UCSD-AML1 (cell line): ENCODE measurements around the gene ADGRD1.

Experiments used
- DNase-seq: peaks from one replicate; lab custom pipeline; 2025; ENCODE audit not compliant: unreplicated experiment; lab: John Stamatoyannopoulos, UW

ADGRD1 gene

GRCh38 chr12:131142891-131143657, 189.4 kb downstream of the ADGRD1 start:
- no peak for DNase-seq

- DNase-seq: no peak
These were observed 192.5 kb downstream of the ADGRD1 start for GRCh38 chr12:131146173-131146675.

- DNase-seq: no peak
These were observed 193.6 kb downstream of the ADGRD1 start for GRCh38 chr12:131147293-131147692.

GRCh38 chr12:131147894-131148293, 194.2 kb downstream of the ADGRD1 start:
- peak; percentile 35 for DNase-seq

- no peak for DNase-seq
These were observed 198.0 kb downstream of the ADGRD1 start for GRCh38 chr12:131151558-131152345.

GRCh38 chr12:131152587-131152986, 198.9 kb downstream of the ADGRD1 start:
- no peak for DNase-seq

GRCh38 chr12:131153016-131153415, 199.3 kb downstream of the ADGRD1 start:
- no peak for DNase-seq

GRCh38 chr12:131153956-131154355, 200.2 kb downstream of the ADGRD1 start:
- DNase-seq: no peak

- DNase-seq: no peak
These were observed 201.4 kb downstream of the ADGRD1 start for GRCh38 chr12:131155131-131155530.

GRCh38 chr12:131157743-131158142, 204.0 kb downstream of the ADGRD1 start:
- DNase-seq: no peak

- DNase-seq: no peak
These were observed 206.0 kb downstream of the ADGRD1 start for GRCh38 chr12:131159660-131160059.

GRCh38 chr12:131162113-131162512, 208.4 kb downstream of the ADGRD1 start:
- DNase-seq: no peak

- DNase-seq: no peak
These were observed 209.6 kb downstream of the ADGRD1 start for GRCh38 chr12:131163189-131163738.

GRCh38 chr12:131164096-131164872, 210.6 kb downstream of the ADGRD1 start:
- DNase-seq: no peak

GRCh38 chr12:131166717-131167116, 213.0 kb downstream of the ADGRD1 start:
- no peak for DNase-seq

- DNase-seq: no peak
These were observed 213.6 kb downstream of the ADGRD1 start for GRCh38 chr12:131167334-131167733.

- no peak for DNase-seq
These were observed 217.3 kb downstream of the ADGRD1 start for GRCh38 chr12:131171029-131171428.

GRCh38 chr12:131174901-131175300, 221.2 kb downstream of the ADGRD1 start:
- no peak for DNase-seq

GRCh38 chr12:131176266-131176665, 222.6 kb downstream of the ADGRD1 start:
- DNase-seq: no peak

GRCh38 chr12:131176926-131177325, 223.2 kb downstream of the ADGRD1 start:
- DNase-seq: no peak

- no peak for DNase-seq
These were observed 223.9 kb downstream of the ADGRD1 start for GRCh38 chr12:131177599-131177998.
